GM12878 (cell line): Measurements from ENCODE around the gene FEZF2. TPM values are rescaled to one million over a fixed set of nuclear protein-coding genes. Genes with fewer than 3 reads are reported as not detected.

Source experiments
- ATAC-seq: fragments of 200-7000 bp; cut with Tn5 transposase; 3 replicates; pipeline ENCODE4 v1.9.1; 2020; ENCODE audit warnings: mild to moderate bottlenecking, moderate library complexity
- BruUV-seq: library from RNA; stranded (reverse); fragments of 400-500 nt; replicated peaks from 2 replicates; lab custom pipeline; 2021; lab: Mats Ljungman, UMichigan
- CTCF ChIA-PET: fragments of 300-600 bp; sonication (Branson Sonifier 250); formaldehyde crosslinking; extraction: SDS; loops from one replicate; lab custom pipeline; 2021; ENCODE audit warnings: inconsistent platforms; lab: Yijun Ruan, JAX
- POLR2A ChIA-PET: fragments of 350-600 bp; formaldehyde crosslinking; extraction: SDS; loops from one replicate; lab custom pipeline; 2021; ENCODE audit warnings: inconsistent platforms; lab: Charles Lee
- RAD21 ChIA-PET: fragments of 300-600 bp; sonication (Branson Sonifier 250); formaldehyde crosslinking; loops from one replicate; lab custom pipeline; 2023; ENCODE audit warnings: antibody characterized with exemption; ENCODE audit not compliant: unreplicated experiment; lab: Charles Lee
- SMC1A ChIA-PET: fragments of 300-600 bp; sonication (Branson Sonifier 250); formaldehyde crosslinking; loops from one replicate; lab custom pipeline; 2023; ENCODE audit not compliant: unreplicated experiment, uncharacterized antibody; lab: Charles Lee
- DNase-seq: peaks from one replicate; pipeline ENCODE4 v3.0.0-alpha.2; 2011; ENCODE audit warnings: low read depth, low spot score
- FAIRE-seq: peaks from 3 replicates; lab custom pipeline; 2011; peaks lifted over from hg19 to GRCh38; lab: Jason Lieb, UNC
- H2AFZ ChIP-seq: 2 replicates; pipeline ENCODE4 v1.6.0; 2011; ENCODE audit warnings: low read depth, low read length, control low read depth; ENCODE audit not compliant: control insufficient read depth
- H3K27ac ChIP-seq: 2 replicates; pipeline ENCODE4 v1.5.1; 2011; ENCODE audit warnings: control low read depth; ENCODE audit not compliant: control insufficient read depth, insufficient read depth
- H3K27me3 ChIP-seq, 2 experiments: replicated peaks in 1 of 2; 2 replicates each; pipeline versions ENCODE4 v1.6.0 to v1.6.1; 2011; ENCODE audit warnings: low read length in 1 of 2; ENCODE audit not compliant: control insufficient read depth in 2 of 2, insufficient read depth in 2 of 2
- H3K36me3 ChIP-seq, 2 experiments: 2 replicates each; pipeline ENCODE4 v1.5.1; 2011; ENCODE audit warnings: low read length in 1 of 2; ENCODE audit not compliant: control insufficient read depth in 2 of 2, insufficient read depth in 2 of 2
- H3K4me1 ChIP-seq: 2 replicates; pipeline ENCODE4 v1.6.1; 2011; ENCODE audit warnings: mild to moderate bottlenecking, low read length, moderate library complexity, mixed read lengths; ENCODE audit not compliant: control insufficient read depth, insufficient read depth
- H3K4me2 ChIP-seq: 2 replicates; pipeline ENCODE4 v1.6.0; 2011; ENCODE audit warnings: control low read depth; ENCODE audit not compliant: control insufficient read depth, insufficient read depth
- H3K4me3 ChIP-seq: fragments of 200-600 bp; sonication (generic); 2 replicates; pipeline ENCODE4 v1.5.1; 2016
- H3K79me2 ChIP-seq: 2 replicates; pipeline ENCODE4 v1.6.0; 2011; ENCODE audit warnings: low read length; ENCODE audit not compliant: control insufficient read depth, insufficient read depth
- H3K9ac ChIP-seq: 2 replicates; pipeline ENCODE4 v1.8.0; 2011; ENCODE audit warnings: low read length, control low read depth, mixed read lengths; ENCODE audit not compliant: control insufficient read depth, insufficient read depth
- H3K9me3 ChIP-seq: replicated peaks from 3 replicates; pipeline ENCODE4 v1.5.1; 2011; ENCODE audit warnings: mild to moderate bottlenecking, low read length; ENCODE audit not compliant: control insufficient read depth, insufficient read depth
- H4K20me1 ChIP-seq: 2 replicates; pipeline ENCODE4 v1.6.0; 2011; ENCODE audit not compliant: control insufficient read depth, insufficient read depth
- BCL3 ChIP-seq: IDR thresholded peaks from 2 replicates; pipeline ENCODE4 v1.6.1; 2011; ENCODE audit warnings: borderline replicate concordance, low read depth, mild to moderate bottlenecking, moderate library complexity, low read length; ENCODE audit not compliant: insufficient read depth, poor library complexity, severe bottlenecking
- EED ChIP-seq: sonication (generic); IDR thresholded peaks from 2 replicates; pipeline ENCODE4 v1.6.1; 2016; ENCODE audit warnings: antibody characterized with exemption, low read depth
- RBBP5 ChIP-seq: fragments of 200-600 bp; sonication (generic); conservative IDR thresholded peaks from 2 replicates; pipeline ENCODE4 v1.6.1; 2016
- WGBS: methylation state at CpG from one replicate; pipeline ENCODE4 v1.1.6; 2016; ENCODE audit warnings: low lambda C conversion rate; ENCODE audit not compliant: insufficient replicate concordance, insufficient coverage; ENCODE audit errors: missing lambda C conversion rate; 5-methylcytosine and 5-hydroxymethylcytosine counted together
- in situ Hi-C: fragments of 300-500 bp; cut with MboI; formaldehyde crosslinking; loops from 9 replicates; pipeline ENCODE4 v1.14.3; 2018; ENCODE audit warnings: mixed read lengths
- intact Hi-C: fragments of 100-400 bp; cut with micrococcal nuclease; formaldehyde crosslinking; loops from one replicate; pipeline ENCODE4 v1.14.2; 2022; ENCODE audit not compliant: unreplicated experiment
- polyA plus RNA-seq, 11 experiments: library from polyadenylated mRNA; depleted of rRNA in 4 of 11; unstranded in 6 of 11; stranded (reverse) in 5 of 11; fragments of >200 nt; fragmentation: Nextera tagmentation in 4 of 11; fragmentation: Illumina TruSeq in 1 of 11; extraction: Ambion mirVana in 4 of 11; extraction: Trizol in 1 of 11; gene quantifications; 1 replicate in 1 of 11; 2 replicates in 10 of 11; pipeline versions ENCODE4 v1.2.1 to v1.2.3, GENCODE V29; 2011 to 2016; ENCODE audit warnings: inconsistent platforms in 2 of 11, missing spikeins in 2 of 11, low read depth in 1 of 11
- total RNA-seq, 4 experiments: library from RNA; depleted of rRNA in 3 of 4; stranded (reverse); fragments of >200 nt in 3 of 4; fragmentation: Illumina TruSeq in 1 of 4; extraction: Trizol in 1 of 4; gene quantifications; 2 replicates each; pipeline versions ENCODE4 v1.2.1 to v1.2.3, GENCODE V29; 2013 to 2021
- TF ChIP-seq, protein P1 (sequence below): fragments of 450-650 bp; IDR thresholded peaks from 2 replicates; pipeline ENCODE4 v1.6.1; 2016; ENCODE audit warnings: mild to moderate bottlenecking, moderate library complexity, borderline replicate concordance

Gene FEZF2
- total and polyA plus RNA-seq, 10 of the 15 experiments (the other 5 are each of a cell fraction or from before 2014, with no cell fraction given), result not detected

- TF ChIP-seq BCL3, result no peak
- TF ChIP-seq EED, result no peak
Measured at GRCh38 chr3:62414786-62415185, 41.4 kb upstream of the FEZF2 start (continued).

DNA sequence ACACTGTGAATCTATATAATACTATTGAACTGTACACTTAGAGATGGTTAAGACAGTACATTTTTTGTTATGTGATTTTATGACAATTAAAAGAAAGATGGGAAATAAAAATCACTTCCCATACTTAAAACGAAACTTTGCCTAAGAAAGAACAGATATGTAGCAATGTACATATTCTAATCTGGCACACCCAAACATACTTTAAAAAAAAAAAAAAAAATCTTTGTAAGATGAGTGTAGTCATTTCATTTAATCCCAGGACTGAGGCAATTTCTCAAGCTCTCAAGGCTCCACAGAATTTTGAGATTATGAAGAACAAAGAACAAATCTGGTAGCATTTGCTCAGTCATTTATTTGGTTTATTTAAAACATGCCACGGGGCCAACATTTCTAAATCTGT, 40.3 kb upstream of the FEZF2 start:
- H3K27ac ChIP-seq, result no peak overlapping the region
- intact Hi-C loops (no loop called here), in situ Hi-C loops (no loop called here)
- H4K20me1 ChIP-seq, result no peaks in the 10 kb centered on the region
- H3K27me3 ChIP-seq, result no peaks in the 10 kb centered on the region
- H3K79me2 ChIP-seq, result no peaks in the 10 kb centered on the region
- RAD21 ChIA-PET, result no interaction called here
- no peaks in the 10 kb centered on the region for H3K9me3 ChIP-seq
- no peak overlapping the region for H3K4me3 ChIP-seq
- TF ChIP-seq, protein P1, sequence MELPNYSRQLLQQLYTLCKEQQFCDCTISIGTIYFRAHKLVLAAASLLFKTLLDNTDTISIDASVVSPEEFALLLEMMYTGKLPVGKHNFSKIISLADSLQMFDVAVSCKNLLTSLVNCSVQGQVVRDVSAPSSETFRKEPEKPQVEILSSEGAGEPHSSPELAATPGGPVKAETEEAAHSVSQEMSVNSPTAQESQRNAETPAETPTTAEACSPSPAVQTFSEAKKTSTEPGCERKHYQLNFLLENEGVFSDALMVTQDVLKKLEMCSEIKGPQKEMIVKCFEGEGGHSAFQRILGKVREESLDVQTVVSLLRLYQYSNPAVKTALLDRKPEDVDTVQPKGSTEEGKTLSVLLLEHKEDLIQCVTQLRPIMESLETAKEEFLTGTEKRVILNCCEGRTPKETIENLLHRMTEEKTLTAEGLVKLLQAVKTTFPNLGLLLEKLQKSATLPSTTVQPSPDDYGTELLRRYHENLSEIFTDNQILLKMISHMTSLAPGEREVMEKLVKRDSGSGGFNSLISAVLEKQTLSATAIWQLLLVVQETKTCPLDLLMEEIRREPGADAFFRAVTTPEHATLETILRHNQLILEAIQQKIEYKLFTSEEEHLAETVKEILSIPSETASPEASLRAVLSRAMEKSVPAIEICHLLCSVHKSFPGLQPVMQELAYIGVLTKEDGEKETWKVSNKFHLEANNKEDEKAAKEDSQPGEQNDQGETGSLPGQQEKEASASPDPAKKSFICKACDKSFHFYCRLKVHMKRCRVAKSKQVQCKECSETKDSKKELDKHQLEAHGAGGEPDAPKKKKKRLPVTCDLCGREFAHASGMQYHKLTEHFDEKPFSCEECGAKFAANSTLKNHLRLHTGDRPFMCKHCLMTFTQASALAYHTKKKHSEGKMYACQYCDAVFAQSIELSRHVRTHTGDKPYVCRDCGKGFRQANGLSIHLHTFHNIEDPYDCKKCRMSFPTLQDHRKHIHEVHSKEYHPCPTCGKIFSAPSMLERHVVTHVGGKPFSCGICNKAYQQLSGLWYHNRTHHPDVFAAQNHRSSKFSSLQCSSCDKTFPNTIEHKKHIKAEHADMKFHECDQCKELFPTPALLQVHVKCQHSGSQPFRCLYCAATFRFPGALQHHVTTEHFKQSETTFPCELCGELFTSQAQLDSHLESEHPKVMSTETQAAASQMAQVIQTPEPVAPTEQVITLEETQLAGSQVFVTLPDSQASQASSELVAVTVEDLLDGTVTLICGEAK, result no peak
- no peak for TF ChIP-seq RBBP5
- no TSS peak for BruUV-seq
- WGBS, result 0% methylated on average over 2 of the region's 2 CpGs
- H2AFZ ChIP-seq, result no peak overlapping the region
- H3K36me3 ChIP-seq, result no peaks in the 10 kb centered on the region
- CTCF ChIA-PET, result no interaction called here
- no peak overlapping the region for H3K9ac ChIP-seq
- DNase-seq (no peak), ATAC-seq (no peak), FAIRE-seq (no peak)
- SMC1A ChIA-PET, result no interaction called here
- no peaks in the 10 kb centered on the region for H3K4me1 ChIP-seq
- no peak overlapping the region for H3K4me2 ChIP-seq
- POLR2A ChIA-PET, result no interaction called here
